Osteoblast (primary cell): ENCODE measurements around the gene ACYP1. TPM values are rescaled to one million over a fixed set of nuclear protein-coding genes. Genes with fewer than 3 reads are reported as not detected.

Experiments
- DNase-seq: peaks from one replicate; pipeline ENCODE4 v3.0.0; 2011; ENCODE audit warnings: low spot score, mixed read lengths; ENCODE audit not compliant: insufficient read length; ENCODE audit errors: missing footprints
- H2AFZ ChIP-seq: 2 replicates; pipeline ENCODE4 v1.6.0; 2011; ENCODE audit warnings: mild to moderate bottlenecking, low read length
- H3K27ac ChIP-seq: 2 replicates; pipeline ENCODE4 v1.5.1; 2011; ENCODE audit warnings: mild to moderate bottlenecking, low read depth, low read length, moderate library complexity
- H3K27me3 ChIP-seq: 2 replicates; pipeline ENCODE4 v1.6.0; 2012; ENCODE audit warnings: mild to moderate bottlenecking, control low read depth, inconsistent platforms, low read length, moderate library complexity; ENCODE audit not compliant: insufficient read depth
- H3K36me3 ChIP-seq: 2 replicates; pipeline ENCODE4 v1.5.1; 2011; ENCODE audit warnings: mild to moderate bottlenecking, low read length, control low read depth, moderate library complexity; ENCODE audit not compliant: insufficient read depth
- H3K4me1 ChIP-seq: 2 replicates; pipeline ENCODE4 v1.5.1; 2011; ENCODE audit warnings: mild to moderate bottlenecking, low read length, control low read depth, moderate library complexity; ENCODE audit not compliant: insufficient read depth
- H3K4me2 ChIP-seq: 2 replicates; pipeline ENCODE4 v1.6.0; 2011; ENCODE audit warnings: mild to moderate bottlenecking, low read length; ENCODE audit not compliant: insufficient read depth
- H3K4me3 ChIP-seq: fragments of 200-600 bp; sonication (generic); 3 replicates; pipeline ENCODE4 v1.5.1; 2012; ENCODE audit warnings: mild to moderate bottlenecking, low read length, inconsistent platforms; ENCODE audit not compliant: insufficient read depth
- H3K79me2 ChIP-seq: 2 replicates; pipeline ENCODE4 v1.6.0; 2012; ENCODE audit warnings: mild to moderate bottlenecking, low read length, control low read depth, inconsistent platforms; ENCODE audit not compliant: insufficient read depth
- H3K9me3 ChIP-seq: 2 replicates; pipeline ENCODE4 v1.5.1; 2011; ENCODE audit warnings: low read depth, low read length, control low read depth
- H4K20me1 ChIP-seq: 2 replicates; pipeline ENCODE4 v1.6.0; 2012; ENCODE audit warnings: mild to moderate bottlenecking, low read length, control low read depth; ENCODE audit not compliant: insufficient read depth
- total RNA-seq: library from RNA; depleted of rRNA; stranded (reverse); fragments of >200 nt; gene quantifications from 2 replicates; pipeline ENCODE4 v1.2.3, GENCODE V29; 2012
- TF ChIP-seq, protein P1 (sequence below): IDR thresholded peaks from 2 replicates; pipeline ENCODE4 v1.5.1; 2011; ENCODE audit warnings: mild to moderate bottlenecking, low read depth, low read length, moderate library complexity; ENCODE audit errors: extremely low read depth

Gene ACYP1
- total RNA-seq, 1 donor = 6.5 TPM

DNA sequence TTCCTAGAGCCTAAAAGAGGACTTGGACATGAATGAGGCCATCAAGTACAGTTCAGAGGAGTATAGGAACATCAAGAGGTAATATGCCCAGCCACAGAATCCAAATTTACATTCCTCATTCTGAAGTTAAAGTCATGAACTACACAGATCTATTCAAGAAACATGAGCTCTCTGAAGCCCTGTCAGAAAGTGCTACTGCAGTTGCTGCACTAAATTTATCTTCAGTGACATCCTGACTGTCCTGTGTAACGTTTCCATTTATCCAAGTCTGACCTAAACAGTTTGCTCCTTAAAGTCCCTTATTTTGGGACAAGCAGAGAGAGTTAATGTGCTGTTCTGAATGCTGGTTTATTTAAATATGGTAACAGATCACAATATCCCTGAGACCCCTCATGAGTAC lies 34.9 kb upstream of the ACYP1 start:
- Histone ChIP-seq H3K27ac (no peak overlapping the region), H4K20me1 (peaks cover 6% of the 10 kb centered on the region), H3K27me3 (no peaks in the 10 kb centered on the region), H3K4me1 (peaks cover 4% of the 10 kb centered on the region), H3K36me3 (peaks cover 74% of the 10 kb centered on the region), H3K4me3 (no peak overlapping the region), H3K79me2 (no peaks in the 10 kb centered on the region), H2AFZ (no peak overlapping the region), H3K9me3 (no peaks in the 10 kb centered on the region), H3K4me2 (no peak overlapping the region)
- no peak for DNase-seq
- TF ChIP-seq, protein P1, sequence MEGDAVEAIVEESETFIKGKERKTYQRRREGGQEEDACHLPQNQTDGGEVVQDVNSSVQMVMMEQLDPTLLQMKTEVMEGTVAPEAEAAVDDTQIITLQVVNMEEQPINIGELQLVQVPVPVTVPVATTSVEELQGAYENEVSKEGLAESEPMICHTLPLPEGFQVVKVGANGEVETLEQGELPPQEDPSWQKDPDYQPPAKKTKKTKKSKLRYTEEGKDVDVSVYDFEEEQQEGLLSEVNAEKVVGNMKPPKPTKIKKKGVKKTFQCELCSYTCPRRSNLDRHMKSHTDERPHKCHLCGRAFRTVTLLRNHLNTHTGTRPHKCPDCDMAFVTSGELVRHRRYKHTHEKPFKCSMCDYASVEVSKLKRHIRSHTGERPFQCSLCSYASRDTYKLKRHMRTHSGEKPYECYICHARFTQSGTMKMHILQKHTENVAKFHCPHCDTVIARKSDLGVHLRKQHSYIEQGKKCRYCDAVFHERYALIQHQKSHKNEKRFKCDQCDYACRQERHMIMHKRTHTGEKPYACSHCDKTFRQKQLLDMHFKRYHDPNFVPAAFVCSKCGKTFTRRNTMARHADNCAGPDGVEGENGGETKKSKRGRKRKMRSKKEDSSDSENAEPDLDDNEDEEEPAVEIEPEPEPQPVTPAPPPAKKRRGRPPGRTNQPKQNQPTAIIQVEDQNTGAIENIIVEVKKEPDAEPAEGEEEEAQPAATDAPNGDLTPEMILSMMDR = no peak

- peaks cover 72% of the 10 kb centered on the region for H3K36me3 ChIP-seq
- no peak overlapping the region for H2AFZ ChIP-seq
- H3K4me1 ChIP-seq = peaks cover 4% of the 10 kb centered on the region
- no peak overlapping the region for H3K27ac ChIP-seq
- no peaks in the 10 kb centered on the region for H3K79me2 ChIP-seq
- no peak overlapping the region for H3K4me3 ChIP-seq
- no peak overlapping the region for H3K4me2 ChIP-seq
- peaks cover 6% of the 10 kb centered on the region for H4K20me1 ChIP-seq
- TF ChIP-seq, protein P1 = no peak
- DNase-seq = no peak
- no peaks in the 10 kb centered on the region for H3K27me3 ChIP-seq
- no peaks in the 10 kb centered on the region for H3K9me3 ChIP-seq
Measured at GRCh38 chr14:75098212-75098611, 34.4 kb upstream of the ACYP1 start.

- H3K79me2 ChIP-seq = no peaks in the 10 kb centered on the region
- no peak overlapping the region for H2AFZ ChIP-seq
- H3K9me3 ChIP-seq = no peaks in the 10 kb centered on the region
- TF ChIP-seq, protein P1 = no peak
- no peaks in the 10 kb centered on the region for H3K27me3 ChIP-seq
- no peak overlapping the region for H3K27ac ChIP-seq
- H3K4me3 ChIP-seq = no peak overlapping the region
- H3K4me2 ChIP-seq = no peak overlapping the region
- DNase-seq = no peak
- peaks cover 6% of the 10 kb centered on the region for H4K20me1 ChIP-seq
- peaks cover 77% of the 10 kb centered on the region for H3K36me3 ChIP-seq
- peaks cover 4% of the 10 kb centered on the region for H3K4me1 ChIP-seq
Measured at GRCh38 chr14:75096959-75097358, 33.1 kb upstream of the ACYP1 start.

GRCh38 chr14:75095690-75096089 lies 31.9 kb upstream of the ACYP1 start:
- no peak overlapping the region for H2AFZ ChIP-seq
- no peaks in the 10 kb centered on the region for H3K79me2 ChIP-seq
- DNase-seq = no peak
- H3K36me3 ChIP-seq = peaks cover 72% of the 10 kb centered on the region
- H3K27me3 ChIP-seq = no peaks in the 10 kb centered on the region
- H3K4me3 ChIP-seq = no peak overlapping the region
- TF ChIP-seq, protein P1 = no peak
- H3K4me1 ChIP-seq = peaks cover 4% of the 10 kb centered on the region
- peaks cover 6% of the 10 kb centered on the region for H4K20me1 ChIP-seq
- no peaks in the 10 kb centered on the region for H3K9me3 ChIP-seq
- H3K27ac ChIP-seq = no peak overlapping the region
- no peak overlapping the region for H3K4me2 ChIP-seq
